Measurements from ENCODE around the gene KRT16.

GRCh38 chr17:41649923-41650519, 37.5 kb upstream of the KRT16 start:
- TF ChIP-seq REST (IDR thresholded peaks at IDR 0.05; ENCODE audit: low read depth, low read length), result no peak
- TF ChIP-seq SRF (IDR thresholded peaks at IDR 0.05; ENCODE audit: low read depth in 2 of 2, low read length in 2 of 2), result no peak
- no peak for TF ChIP-seq CTCF (IDR thresholded peaks at IDR 0.05 in 2 of 3, conservative IDR thresholded peaks at IDR 0.05 in 1 of 3; ENCODE audit: control insufficient read depth in 2 of 3, extremely low read depth in 1 of 3, insufficient read depth in 1 of 3, low read depth in 3 of 3, low read length in 3 of 3)
- no peak for TF ChIP-seq MEF2A (IDR thresholded peaks at IDR 0.05; ENCODE audit: insufficient read depth, low read depth, low read length)
- TF ChIP-seq POU2F2 (IDR thresholded peaks at IDR 0.05; ENCODE audit: borderline replicate concordance, low read depth, low read length), result no peak
- TF ChIP-seq SMC3 (IDR thresholded peaks at IDR 0.05; ENCODE audit: borderline replicate concordance, low read length), result no peak
- TF ChIP-seq EZH2 (IDR thresholded peaks at IDR 0.05; ENCODE audit: borderline replicate concordance, control insufficient read depth, low read depth, low read length), result no peak
- no peak for TF ChIP-seq MAX (IDR thresholded peaks at IDR 0.05; ENCODE audit: low read depth, low read length)
- no peak for TF ChIP-seq HDAC2 (IDR thresholded peaks at IDR 0.05)
- no peak for TF ChIP-seq RFX5 (IDR thresholded peaks at IDR 0.05; ENCODE audit: low read depth, low read length)
- TF ChIP-seq RAD21 (IDR thresholded peaks at IDR 0.05; ENCODE audit: insufficient read depth, low read depth, low read length), result no peak
